ENCODE measurements around the gene CDYL2. TPM values are rescaled to one million over a fixed set of nuclear protein-coding genes. Genes with fewer than 3 reads are reported as not detected.
"Not testable (repeated sequence)": the region's sequence is repeated elsewhere in the genome, so short reads cannot be mapped to it uniquely, and the experiment has no call there.

CDYL2 gene
- polyA plus RNA-seq, 1 donor, result 2.6 TPM

- no peak for DNase-seq
Measured at GRCh38 chr16:80807906-80808305, 3.5 kb upstream of the CDYL2 start.

GRCh38 chr16:80806927-80807340 lies 2.5 kb upstream of the CDYL2 start:
- DNase-seq, result no peak

- DNase-seq, result no peak
Measured at GRCh38 chr16:80806289-80806688, 1.9 kb upstream of the CDYL2 start.

GRCh38 chr16:80804056-80804525 lies 307 bp downstream of the CDYL2 start:
- DNase-seq, result peak; percentile 52

GRCh38 chr16:80803339-80804055 lies 901 bp downstream of the CDYL2 start:
- peak; percentile 3 for DNase-seq

- no peak for DNase-seq
Measured at GRCh38 chr16:80802902-80803301, 1.5 kb downstream of the CDYL2 start.

- DNase-seq, result no peak
Measured at GRCh38 chr16:80802138-80802537, 2.3 kb downstream of the CDYL2 start.

GRCh38 chr16:80794071-80794470 lies 10.3 kb downstream of the CDYL2 start:
- DNase-seq, result no peak

GRCh38 chr16:80792031-80792430 lies 12.4 kb downstream of the CDYL2 start:
- DNase-seq, result no peak

- DNase-seq, result no peak
Measured at GRCh38 chr16:80791411-80791810, 13.0 kb downstream of the CDYL2 start.

GRCh38 chr16:80790751-80791150 lies 13.6 kb downstream of the CDYL2 start:
- no peak for DNase-seq

GRCh38 chr16:80788027-80788426 lies 16.4 kb downstream of the CDYL2 start:
- DNase-seq, result no peak

GRCh38 chr16:80786561-80786960 lies 17.8 kb downstream of the CDYL2 start:
- not testable (repeated sequence) for DNase-seq

- DNase-seq, result no peak
Measured at GRCh38 chr16:80784951-80785350, 19.4 kb downstream of the CDYL2 start.

GRCh38 chr16:80778703-80779102 lies 25.7 kb downstream of the CDYL2 start:
- no peak for DNase-seq

GRCh38 chr16:80776856-80777255 lies 27.5 kb downstream of the CDYL2 start:
- no peak for DNase-seq

- DNase-seq, result no peak
Measured at GRCh38 chr16:80775450-80775849, 28.9 kb downstream of the CDYL2 start.

GRCh38 chr16:80766798-80767197 lies 37.6 kb downstream of the CDYL2 start:
- no peak for DNase-seq

GRCh38 chr16:80759419-80760162 lies 44.8 kb downstream of the CDYL2 start:
- no peak for DNase-seq

- no peak for DNase-seq
Measured at GRCh38 chr16:80754476-80754875, 49.9 kb downstream of the CDYL2 start.

- DNase-seq, result no peak
Measured at GRCh38 chr16:80752541-80752940, 51.9 kb downstream of the CDYL2 start.

GRCh38 chr16:80751167-80751566 lies 53.2 kb downstream of the CDYL2 start:
- DNase-seq, result no peak

GRCh38 chr16:80746231-80746630 lies 58.2 kb downstream of the CDYL2 start:
- DNase-seq, result peak; percentile 48

GRCh38 chr16:80744856-80745255 lies 59.5 kb downstream of the CDYL2 start:
- no peak for DNase-seq
